NCI-H128 (cell line): ENCODE data around the gene AP4B1.

Experiments used
- DNase-seq: peaks from one replicate; lab custom pipeline; 2025; ENCODE audit not compliant: unreplicated experiment; lab: John Stamatoyannopoulos, UW

AP4B1 gene

DNA sequence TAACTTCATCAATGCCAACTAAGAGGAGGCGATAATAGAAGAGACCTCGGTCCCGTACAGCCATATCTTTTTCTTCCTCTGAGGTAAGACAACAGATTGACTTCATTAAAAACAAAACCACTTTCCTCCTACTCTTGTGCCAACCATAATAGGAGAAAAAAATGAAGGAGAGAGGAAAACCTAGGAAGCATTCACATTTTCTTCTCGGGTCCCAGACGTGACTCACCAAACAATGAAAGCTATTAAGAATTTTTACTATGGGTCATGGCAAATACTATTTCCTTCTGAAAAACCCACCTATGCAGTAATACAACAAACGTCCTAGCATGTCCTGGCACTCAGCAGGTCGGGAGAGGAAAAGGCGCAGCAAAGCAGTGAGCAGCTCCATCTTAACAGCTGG is 8.6 kb downstream of the AP4B1 start:
- DNase-seq, result no peak

DNA sequence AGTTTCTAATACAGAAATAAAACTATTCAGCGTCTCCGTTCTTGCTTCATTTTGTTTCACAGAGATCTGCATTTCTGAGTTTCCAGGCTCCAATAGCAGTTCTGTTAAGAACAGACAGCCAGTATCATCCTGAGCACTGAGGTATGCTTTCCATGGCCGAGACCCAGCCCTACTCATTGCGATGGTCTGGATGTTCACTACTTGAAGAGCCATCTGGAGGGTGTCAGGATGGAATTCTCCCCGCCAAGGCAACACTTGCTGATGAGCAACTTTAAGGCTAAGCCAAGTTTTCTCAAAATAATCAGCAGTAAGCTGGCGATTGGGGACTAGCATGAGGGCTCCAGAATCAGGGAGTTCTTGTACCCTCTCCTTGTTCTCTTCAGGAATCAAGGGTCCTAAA is 9.5 kb downstream of the AP4B1 start:
- DNase-seq, result no peak

DNA sequence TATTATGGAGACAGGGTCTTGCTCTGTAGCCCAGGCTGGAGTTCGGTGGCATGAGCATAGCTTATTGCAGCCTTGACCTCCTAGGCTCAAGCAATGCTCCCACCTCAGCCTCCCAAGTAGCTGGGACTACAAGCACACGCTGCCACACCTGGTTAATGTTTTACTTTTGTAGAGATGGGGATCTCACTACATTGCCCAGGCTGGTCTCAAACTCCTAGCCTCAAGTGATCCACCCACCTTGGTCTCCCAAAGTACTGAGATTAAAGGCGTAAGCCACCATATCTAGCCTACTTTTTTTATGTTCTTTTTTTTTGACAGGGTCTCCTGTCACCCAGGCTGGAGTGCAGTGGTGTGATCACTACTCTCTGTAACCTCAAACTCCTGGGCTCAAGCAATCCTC is 11.3 kb downstream of the AP4B1 start:
- DNase-seq, result no peak

DNA sequence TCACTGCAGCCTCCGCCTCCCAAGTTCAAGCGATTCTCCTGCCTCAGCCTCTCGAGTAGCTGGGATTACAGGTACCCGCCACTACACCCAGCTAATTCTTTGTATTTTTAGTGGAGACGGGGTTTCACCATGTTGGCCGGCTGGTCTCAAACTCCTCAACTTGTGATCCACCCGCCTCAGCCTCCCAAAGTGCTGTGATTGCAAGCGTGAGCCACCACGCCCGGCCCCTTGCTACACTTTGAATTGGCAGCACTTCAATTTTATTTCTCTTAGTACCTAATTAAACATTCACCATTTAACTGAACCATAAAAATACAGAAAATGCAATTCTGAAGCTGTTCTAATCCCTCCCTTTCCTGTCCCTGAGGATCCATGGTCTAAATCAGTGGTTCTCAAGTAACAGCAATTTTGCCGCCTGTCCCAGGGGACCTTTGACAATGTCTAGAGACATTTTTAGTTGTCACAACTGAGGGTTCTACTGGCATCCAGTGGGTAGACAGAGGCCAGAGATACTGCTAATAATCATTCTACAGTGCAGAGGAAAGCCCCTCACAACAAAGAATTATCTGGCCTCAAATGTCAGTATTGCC is 12.9 kb downstream of the AP4B1 start:
- no peak for DNase-seq

DNA sequence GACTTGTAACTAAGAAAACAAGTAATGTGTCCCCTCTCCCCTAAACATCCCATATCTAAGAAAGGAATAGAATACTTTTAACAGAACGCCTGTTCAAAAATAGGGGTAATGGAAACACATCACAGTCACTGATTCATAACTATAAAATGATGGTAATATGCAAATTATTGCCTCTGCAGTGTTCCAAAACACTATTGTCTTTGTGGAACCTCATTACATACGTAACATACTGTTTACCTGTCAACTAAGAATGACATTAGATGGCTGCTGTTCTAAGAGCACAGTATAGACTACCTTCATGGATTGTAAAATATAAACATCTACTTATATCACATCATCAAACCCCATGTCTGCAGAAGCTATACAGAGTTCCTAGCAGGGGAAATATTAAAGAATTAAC is 13.8 kb downstream of the AP4B1 start:
- no peak for DNase-seq

DNA sequence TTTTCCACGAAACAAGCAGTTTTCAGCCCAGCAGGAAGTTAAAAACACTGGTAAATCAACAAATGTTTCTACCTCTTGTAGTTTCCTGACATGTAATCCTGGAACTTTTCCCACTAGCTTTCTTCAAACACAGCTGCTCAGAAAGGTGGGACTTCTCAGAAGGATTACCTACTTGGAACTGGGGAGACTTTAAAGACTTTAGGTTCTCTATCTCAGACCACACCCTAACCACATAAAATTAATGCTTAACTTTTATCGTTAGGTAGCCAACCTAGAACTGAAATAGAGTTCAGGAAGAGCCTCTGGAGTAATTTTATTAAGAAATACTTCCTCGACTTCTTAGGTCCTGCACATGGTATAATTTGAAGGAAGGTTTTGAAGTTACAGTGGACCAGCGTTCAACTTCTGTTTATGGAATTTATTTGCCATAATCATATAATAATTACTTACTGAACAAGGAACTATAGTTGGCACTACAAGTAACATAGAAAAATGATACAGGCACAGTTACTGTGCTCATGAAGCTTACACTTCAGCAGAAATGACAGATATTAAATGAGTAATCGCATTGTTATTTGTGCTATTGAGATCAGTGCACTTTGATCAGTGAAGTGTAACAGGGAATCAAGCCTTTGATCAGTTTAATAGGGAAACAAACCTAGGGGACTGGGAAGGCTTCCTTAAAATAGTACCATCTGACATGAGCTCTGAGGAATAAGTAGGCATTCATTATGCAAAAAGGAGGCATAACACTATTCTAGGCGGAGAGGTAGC is 17.0 kb downstream of the AP4B1 start, which contains the start of gene BCL2L15:
TSS of gene BCL2L15 (minus strand) at position 180 of the 774 bp plus-strand sequence. CDS start 206 bp downstream, outside the sequence.
- no peak for DNase-seq

DNA sequence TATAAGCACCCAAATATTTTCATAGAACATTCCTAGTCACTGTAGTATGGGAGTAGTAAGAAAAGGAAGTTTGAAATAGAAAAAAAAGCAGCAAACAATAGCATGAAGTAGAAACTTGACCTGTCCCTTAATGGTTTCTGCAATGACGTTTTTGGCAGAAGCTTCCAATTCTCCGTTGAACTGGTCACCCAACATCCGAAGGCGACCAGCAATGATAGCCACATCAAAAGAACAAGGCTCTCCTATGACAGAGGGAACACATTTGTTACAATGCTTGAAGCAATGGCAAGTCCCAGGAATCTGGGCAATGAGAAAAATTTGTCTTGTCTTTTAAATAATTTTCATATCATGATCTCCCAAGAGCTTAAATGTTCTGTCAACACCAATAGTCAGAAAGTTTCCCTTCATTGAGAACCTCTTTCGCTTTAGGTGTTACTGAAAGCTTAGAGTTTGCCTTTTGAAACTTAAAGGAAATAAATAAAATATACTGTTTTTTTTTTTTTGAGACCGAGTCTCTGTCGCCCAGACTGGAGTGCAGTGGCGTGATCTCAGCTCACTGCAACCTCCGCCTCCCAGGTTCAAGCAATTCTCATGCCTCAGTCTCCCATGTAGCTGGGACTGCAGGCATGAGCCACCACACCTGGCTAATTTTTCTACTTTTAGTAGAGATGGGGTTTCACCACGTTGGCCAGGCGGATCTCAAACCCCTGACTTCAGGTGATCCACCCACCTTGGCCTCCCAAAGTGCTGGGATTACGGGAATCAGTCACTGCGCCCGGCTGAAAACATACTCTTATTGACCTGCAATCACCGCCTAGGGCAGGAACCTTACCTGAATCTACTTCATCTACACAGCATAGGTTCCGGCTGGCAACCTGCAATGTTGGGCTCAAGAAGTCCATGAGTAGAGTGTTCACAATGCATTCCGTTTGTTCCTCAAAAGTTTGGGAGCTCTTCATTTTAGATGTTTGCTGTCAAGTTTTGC is 17.9 kb downstream of the AP4B1 start:
- no peak for DNase-seq

DNA sequence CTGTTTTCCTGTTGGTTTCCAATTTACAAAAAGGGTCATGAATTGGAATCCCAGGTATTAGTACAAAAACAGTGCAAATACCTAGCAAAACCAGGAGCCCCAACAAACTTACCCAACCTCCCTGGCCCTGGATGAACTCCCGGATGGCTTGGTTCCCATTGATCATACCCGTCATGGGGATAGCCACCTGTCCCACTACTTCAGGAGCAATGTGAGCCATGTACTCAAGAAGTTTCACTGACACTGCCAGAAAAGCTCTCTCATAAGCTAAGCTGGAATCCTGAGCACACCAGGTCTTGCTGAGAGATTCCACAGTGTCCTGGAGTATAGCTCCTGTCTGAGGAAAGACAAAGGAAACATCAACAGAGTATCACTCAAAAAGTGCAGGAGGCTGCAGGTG is 22.9 kb downstream of the AP4B1 start:
- no peak for DNase-seq

DNA sequence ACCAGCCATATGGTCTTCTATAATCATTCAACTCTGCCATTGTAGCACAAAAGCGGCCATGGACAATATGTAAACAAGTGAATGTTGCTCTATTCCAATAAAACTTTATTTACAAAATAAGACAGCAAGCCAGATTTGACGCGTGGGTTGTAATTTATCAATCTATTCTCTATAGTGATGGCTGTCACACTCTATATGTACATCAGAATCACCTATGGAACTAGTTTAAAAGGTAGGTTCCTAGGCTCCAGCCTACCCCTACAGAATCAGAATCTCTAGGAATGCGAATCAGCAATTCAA is 24.9 kb downstream of the AP4B1 start:
- no peak for DNase-seq

DNA sequence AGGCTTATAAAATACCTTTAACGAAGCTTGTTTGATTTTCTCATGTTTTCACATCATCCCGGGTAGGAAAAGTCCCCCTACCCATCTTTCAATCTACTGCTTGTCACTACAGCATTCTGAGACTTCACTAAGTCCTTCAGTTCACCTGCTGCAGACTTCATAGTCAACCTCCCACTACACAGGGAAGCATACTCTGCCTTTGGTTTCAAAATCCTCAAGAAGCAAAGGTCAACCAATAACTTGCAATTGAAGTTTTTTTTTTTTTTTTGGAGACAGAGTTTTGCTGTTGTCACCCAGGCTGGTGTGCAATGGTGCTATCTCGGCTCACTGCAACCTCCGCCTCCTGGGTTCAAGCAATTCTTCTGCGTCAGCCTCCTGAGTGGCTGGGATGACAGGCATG is 28.4 kb downstream of the AP4B1 start:
- no peak for DNase-seq

DNA sequence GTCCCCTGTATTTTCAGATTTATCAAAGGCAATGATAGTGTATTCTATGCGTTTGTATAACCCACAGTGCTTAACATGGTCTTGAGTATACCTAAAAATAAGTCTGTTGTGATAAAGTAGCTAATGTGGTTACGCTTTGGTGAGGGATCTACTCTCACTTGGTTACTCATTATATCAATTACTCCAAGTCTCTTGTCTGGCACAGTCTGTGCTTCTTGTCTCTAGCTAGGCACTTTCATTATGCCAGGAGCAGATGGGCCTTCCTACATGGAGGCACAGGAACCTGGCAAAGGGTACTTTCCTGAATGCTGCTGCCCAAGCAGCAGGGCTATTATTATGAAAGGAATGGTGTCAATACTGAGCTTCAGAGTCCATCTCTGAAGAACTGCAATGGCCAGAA is 28.9 kb downstream of the AP4B1 start:
- no peak for DNase-seq

DNA sequence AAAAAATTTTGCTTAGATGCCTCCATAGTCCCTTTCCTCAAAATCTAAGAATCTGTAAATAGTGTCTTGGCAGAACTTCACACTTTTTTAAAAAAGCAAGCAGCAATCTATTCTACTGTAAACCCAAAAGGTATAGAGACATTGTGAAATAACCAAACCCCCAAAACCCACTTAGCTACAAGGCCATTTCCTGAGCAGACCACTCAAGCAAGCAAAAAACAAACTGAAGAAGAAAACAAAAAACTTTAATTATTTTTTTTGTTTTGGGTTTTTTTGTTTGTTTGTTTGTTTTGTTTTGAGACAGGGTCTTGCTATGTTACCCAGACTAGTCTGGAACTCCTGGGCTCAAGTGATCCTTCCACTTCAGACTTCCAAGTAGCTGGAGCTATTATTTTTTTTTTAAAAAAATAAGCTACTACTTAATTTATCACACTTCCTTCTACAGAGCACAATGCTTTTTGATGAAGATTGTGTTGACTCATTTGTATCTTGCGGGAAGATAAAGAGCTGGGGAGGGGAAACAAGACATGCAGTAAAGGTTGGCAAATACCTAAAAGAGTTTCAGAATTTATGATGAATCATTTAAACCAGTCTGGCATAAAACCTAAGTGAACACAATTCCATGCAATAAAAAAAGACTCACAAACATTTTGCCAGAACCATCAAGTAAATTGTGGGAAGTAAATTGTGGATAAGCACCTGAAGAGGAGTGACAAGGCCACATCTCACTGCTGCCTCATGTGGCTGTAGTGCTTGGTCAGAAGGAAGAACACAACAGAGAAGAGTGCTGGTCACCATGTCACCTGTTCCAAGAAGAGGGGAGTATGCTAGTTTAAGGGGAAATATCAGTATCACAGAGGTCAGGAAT is 30.4 kb downstream of the AP4B1 start:
- DNase-seq, result no peak

DNA sequence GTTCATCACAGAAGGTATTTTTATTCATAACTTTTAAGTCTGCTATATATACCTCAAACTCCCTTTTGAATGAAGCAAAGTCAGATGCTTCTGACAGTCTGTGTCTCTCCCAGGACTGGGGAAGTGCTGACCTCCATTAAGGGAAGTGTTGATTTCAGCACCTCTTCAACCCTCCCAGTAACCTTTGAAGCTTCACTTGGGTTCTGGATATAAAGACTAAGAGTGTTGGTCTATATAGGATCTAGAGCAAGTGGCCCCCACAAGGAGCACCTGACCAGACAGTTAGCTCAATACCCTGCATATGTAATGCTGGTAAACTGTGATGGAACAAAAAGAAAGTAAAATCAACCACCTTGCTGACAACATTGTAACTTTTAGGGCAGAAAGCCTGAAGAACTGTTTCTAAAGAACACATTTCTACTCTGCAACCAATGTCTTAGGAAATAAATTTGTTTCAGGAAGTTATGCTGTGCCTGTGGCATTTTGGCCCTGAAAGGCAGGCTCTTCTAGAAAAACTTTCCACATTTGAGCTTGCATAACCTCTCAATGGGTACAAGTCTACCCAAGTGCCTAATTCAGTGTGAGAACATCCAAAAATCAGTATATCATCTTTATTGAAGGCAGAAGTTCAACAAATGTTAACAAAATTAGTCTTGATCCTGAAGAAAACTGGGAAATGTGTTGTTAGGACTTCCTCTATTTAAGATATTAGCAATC is 32.2 kb downstream of the AP4B1 start:
- no peak for DNase-seq

DNA sequence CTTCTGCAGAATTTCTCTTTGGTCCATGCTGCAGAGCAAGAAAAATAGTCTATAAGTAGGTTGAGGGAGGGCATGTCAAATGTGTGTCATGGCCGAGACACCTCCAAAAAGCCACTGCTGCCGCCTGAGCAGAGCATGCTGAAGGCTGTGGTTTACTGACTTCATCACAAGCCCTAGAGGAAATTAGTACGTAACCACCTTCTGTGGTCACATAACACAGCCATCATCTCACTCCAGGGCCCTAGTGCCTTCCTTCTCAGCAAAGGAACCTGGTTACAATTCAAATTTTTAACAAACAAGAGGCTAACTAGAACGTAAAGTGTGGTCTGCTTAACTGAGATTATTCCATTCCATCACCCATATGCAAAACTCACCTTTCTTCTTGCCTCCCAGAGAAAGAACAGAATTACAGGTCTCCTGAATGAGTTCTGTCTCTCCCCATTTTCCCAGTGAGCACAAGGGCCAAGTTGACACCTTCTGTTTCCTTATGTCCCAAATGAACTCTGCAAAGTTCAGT is 32.9 kb downstream of the AP4B1 start, which contains the start of gene PTPN22:
TSS of gene PTPN22 (minus strand) at position 116 of the 517 bp plus-strand sequence.
- no peak for DNase-seq

DNA sequence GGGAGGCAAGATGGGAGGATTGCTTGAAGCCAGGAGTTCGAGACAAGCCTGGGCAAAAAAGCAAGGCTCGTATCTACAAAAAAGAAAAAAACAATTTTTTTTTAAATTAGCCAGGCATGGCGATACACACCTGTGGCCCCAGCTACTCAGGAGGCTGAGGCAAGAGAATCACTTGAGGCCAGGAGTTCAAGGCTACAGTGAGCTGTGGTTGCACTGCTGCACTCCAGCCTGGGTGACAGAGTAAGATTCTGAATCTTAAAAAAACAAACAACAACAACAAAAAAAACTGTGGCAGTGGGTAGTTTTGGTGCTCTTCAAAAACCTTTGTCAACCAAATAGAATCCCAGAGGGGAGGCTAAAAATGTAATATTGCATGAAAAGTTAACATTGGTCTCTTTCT is 33.8 kb downstream of the AP4B1 start:
- no peak for DNase-seq

DNA sequence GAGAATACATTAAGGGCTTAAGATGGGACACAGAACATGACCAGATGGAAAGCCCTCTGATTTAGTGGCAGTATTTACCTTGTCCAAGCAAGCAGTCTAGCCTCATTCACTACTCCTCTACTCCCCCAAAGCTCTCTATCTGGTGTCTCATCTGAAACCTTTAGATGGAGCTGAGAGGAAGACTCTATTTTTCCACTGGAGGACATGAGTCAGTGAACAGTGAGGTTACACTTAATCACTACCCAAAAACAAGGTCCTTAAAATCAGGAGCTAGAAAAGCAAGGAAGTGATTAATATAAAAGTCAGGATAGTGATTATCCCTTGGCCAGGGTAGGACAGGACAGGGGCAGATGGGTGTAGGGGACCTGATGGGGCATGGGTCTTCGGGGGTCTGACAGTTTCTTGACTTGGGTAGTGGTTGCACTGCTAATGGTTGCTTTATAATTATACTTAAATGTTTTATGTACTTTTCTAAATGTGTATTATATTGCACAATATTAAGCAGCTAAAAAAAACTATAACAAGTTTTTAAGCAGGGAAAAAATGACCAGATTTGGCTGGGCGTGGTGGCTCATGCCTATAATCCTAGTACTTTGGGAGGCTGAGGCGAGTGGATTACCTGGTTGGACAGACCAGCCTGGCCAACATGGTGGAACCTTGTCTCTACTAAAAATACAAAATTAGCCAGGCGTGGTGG is 36.1 kb downstream of the AP4B1 start:
- DNase-seq, result no peak

DNA sequence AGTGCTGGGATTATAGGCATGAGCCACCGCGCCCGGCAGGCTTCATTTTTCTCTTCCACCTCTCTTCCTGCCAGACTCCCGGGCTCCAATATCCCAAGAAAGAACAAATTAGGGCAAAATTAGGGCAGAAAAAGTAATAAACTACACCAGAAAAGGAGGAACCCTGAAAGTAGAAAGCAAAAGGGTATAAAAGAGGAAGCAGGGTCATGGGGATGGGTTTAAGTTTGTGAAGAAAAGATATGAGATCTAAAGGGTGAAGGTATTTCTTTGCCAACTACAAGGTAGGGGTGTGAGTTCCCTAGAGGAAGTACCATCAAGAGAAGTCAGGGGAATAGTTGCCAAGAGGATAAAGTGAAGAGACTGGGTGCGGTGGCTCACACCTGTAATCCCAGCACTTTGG is 43.0 kb downstream of the AP4B1 start:
- DNase-seq, result no peak

DNA sequence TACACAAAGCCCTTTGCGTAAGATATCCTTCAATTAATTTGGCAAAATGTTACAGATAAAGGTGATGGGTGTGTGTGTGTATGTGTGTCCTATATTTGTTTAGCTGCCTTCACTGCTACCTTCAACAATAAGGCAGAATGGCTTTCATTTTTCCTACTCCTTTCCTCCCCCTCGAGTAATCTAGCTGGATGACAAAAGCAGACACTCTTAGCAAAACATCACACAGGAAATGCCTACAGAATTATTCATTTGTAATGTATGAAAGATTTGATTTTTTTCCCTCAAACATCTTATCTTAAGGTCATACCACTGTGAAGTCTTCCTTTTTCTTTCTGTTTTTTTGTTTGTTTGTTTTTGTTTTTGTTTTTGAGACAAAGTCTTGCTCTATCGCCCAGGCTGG is 43.7 kb downstream of the AP4B1 start:
- no peak for DNase-seq

DNA sequence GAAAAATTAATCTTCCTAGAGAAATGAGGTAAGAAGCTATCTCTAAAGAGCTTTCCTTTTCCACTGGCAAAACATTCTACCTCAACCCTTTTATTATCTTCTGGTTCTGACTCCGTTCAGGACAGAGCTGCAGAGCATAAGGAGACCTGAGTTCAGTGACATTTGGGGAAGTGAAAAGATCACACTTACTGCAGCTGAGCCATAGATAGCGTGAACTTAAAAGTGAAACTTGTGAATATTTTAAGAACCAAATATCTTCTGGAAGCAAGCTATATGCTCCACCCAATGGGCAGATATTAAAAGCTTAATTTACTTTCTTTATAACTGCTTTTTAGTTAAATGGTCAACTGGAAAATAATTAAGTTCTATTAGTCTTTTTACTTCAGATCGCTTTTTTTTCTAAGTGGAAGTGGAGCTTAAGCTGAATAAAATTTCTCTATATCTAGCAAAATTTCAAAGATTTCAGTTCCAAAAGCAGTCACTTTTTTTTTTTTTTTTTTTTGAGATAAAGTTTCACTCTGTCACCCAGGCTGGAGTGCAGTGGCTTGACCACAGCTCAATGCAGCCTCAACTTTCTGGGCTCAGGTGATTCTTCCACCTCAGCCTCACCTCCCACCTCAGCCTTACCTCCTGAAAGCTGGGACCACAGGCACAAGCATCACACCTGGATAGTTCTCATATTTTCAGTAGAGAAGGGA is 45.0 kb downstream of the AP4B1 start:
- DNase-seq, result no peak
